H1 (cell line): ENCODE results near the gene TUBA4B. TPM values are rescaled to one million over a fixed set of nuclear protein-coding genes. Genes with fewer than 3 reads are reported as not detected.

Experiments used
- ATF2 ChIP-seq: IDR thresholded peaks from 2 replicates; pipeline ENCODE4 v1.6.1; 2012; ENCODE audit warnings: low read length, inconsistent platforms
- BRCA1 ChIP-seq: IDR thresholded peaks from 2 replicates; pipeline ENCODE4 v1.6.1; 2012; ENCODE audit warnings: low read depth, low read length, improper control_type of control experiment
- CBX5 ChIP-seq: fragments of 300-800, 300-1000 bp; sonication (generic); IDR thresholded peaks from 2 replicates; pipeline ENCODE4 v1.7.1; 2016; ENCODE audit warnings: antibody characterized with exemption, low read length, low read depth
- CBX8 ChIP-seq: fragments of 300-800, 300-1000 bp; sonication (generic); IDR thresholded peaks from 2 replicates; pipeline ENCODE4 v1.7.1; 2016; ENCODE audit warnings: low read depth, low read length, borderline replicate concordance
- CREB1 ChIP-seq: IDR thresholded peaks from 2 replicates; pipeline ENCODE4 v1.6.1; 2012; ENCODE audit warnings: inconsistent platforms
- GABPA ChIP-seq: IDR thresholded peaks from 2 replicates; pipeline ENCODE4 v1.6.1; 2011; ENCODE audit warnings: mild to moderate bottlenecking, low read length, moderate library complexity, borderline replicate concordance; ENCODE audit not compliant: insufficient read depth
- GTF2F1 ChIP-seq: IDR thresholded peaks from 2 replicates; pipeline ENCODE4 v1.6.1; 2012; ENCODE audit warnings: low read depth, low read length, improper control_type of control experiment, borderline replicate concordance
- HDAC2 ChIP-seq, 2 experiments: fragments of 300-600 bp in 1 of 2; sonication (generic) in 1 of 2; IDR thresholded peaks; 2 replicates each; pipeline ENCODE4 v1.6.1; 2011 to 2012; ENCODE audit warnings: low read depth in 2 of 2, low read length in 2 of 2, mild to moderate bottlenecking in 2 of 2, moderate library complexity in 2 of 2, borderline replicate concordance in 1 of 2, inconsistent platforms in 1 of 2
- HDAC6 ChIP-seq: IDR thresholded peaks from one replicate; pipeline ENCODE4 v1.7.1; 2012; ENCODE audit warnings: low read depth, mild to moderate bottlenecking, inconsistent platforms, low read length, moderate library complexity
- MAFK ChIP-seq: IDR thresholded peaks from 2 replicates; pipeline ENCODE4 v1.6.1; 2012; ENCODE audit warnings: low read depth, mild to moderate bottlenecking, improper control_type of control experiment, low read length
- NANOG ChIP-seq: IDR thresholded peaks from 2 replicates; pipeline ENCODE4 v1.6.1; 2011; ENCODE audit warnings: low read length, low read depth, mild to moderate bottlenecking, inconsistent platforms; ENCODE audit not compliant: insufficient read depth, poor library complexity, severe bottlenecking
- POLR2A ChIP-seq, 2 experiments: IDR thresholded peaks; 1 replicate in 1 of 2; 2 replicates in 1 of 2; pipeline ENCODE4 v1.6.1; 2011; ENCODE audit warnings: low read depth in 2 of 2, low read length in 2 of 2, mild to moderate bottlenecking in 2 of 2; ENCODE audit errors: control extremely low read depth in 1 of 2
- POLR2AphosphoS5 ChIP-seq: IDR thresholded peaks from 2 replicates; pipeline ENCODE4 v1.6.1; 2011; ENCODE audit warnings: low read depth, low read length
- RBBP5 ChIP-seq: IDR thresholded peaks from 2 replicates; pipeline ENCODE4 v1.7.1; 2012; ENCODE audit warnings: low read depth, mild to moderate bottlenecking, inconsistent platforms, low read length, moderate library complexity, borderline replicate concordance
- RNF2 ChIP-seq: fragments of 200-900, 300-1000 bp; sonication (generic); IDR thresholded peaks from 2 replicates; pipeline ENCODE4 v1.7.1; 2016; ENCODE audit warnings: borderline replicate concordance, low read depth, mild to moderate bottlenecking, antibody characterized with exemption, low read length; ENCODE audit not compliant: poor library complexity, severe bottlenecking; ENCODE audit errors: missing control alignments
- RXRA ChIP-seq: IDR thresholded peaks from 2 replicates; pipeline ENCODE4 v1.6.1; 2011; ENCODE audit warnings: low read depth, mild to moderate bottlenecking, low read length, moderate library complexity; ENCODE audit not compliant: insufficient read depth
- SP1 ChIP-seq: IDR thresholded peaks from 2 replicates; pipeline ENCODE4 v1.6.1; 2011; ENCODE audit warnings: low read depth, low read length
- SP4 ChIP-seq: IDR thresholded peaks from 2 replicates; pipeline ENCODE4 v1.6.1; 2012; ENCODE audit warnings: low read length, inconsistent platforms
- TAF1 ChIP-seq: IDR thresholded peaks from 2 replicates; pipeline ENCODE4 v1.6.1; 2011; ENCODE audit warnings: mild to moderate bottlenecking, low read depth, low read length
- TCF12 ChIP-seq: IDR thresholded peaks from 2 replicates; pipeline ENCODE4 v1.6.1; 2011; ENCODE audit warnings: low read depth, mild to moderate bottlenecking, low read length
- YY1 ChIP-seq: IDR thresholded peaks from 2 replicates; pipeline ENCODE4 v1.6.1; 2011; ENCODE audit warnings: low read depth, mild to moderate bottlenecking, low read length
- polyA plus RNA-seq, 7 experiments: library from polyadenylated mRNA; depleted of rRNA in 3 of 7; stranded (reverse) in 5 of 7; unstranded in 2 of 7; fragments of >200 nt in 5 of 7; fragments of 200-250 nt in 2 of 7; gene quantifications; 1 replicate in 5 of 7; 2 replicates in 1 of 7; 4 replicates in 1 of 7; pipeline versions ENCODE4 v1.2.1 to v1.2.3, GENCODE V29; 2011 to 2013; ENCODE audit warnings: missing spikeins in 2 of 7, mixed read lengths in 2 of 7
- total RNA-seq: library from RNA; stranded (reverse); fragmentation: NEBNext Ultra II Directional; extraction: Animal tissue kit (Norgen Biotek cat#: 25700); gene quantifications from 2 replicates; pipeline ENCODE4 v1.2.1, GENCODE V29; 2021
- TF ChIP-seq, protein P1 (sequence below): IDR thresholded peaks from 2 replicates; pipeline ENCODE4 v1.6.1; 2011; ENCODE audit warnings: low read length, improper control_type of control experiment
- TF ChIP-seq, protein P2 (sequence below): IDR thresholded peaks from 2 replicates; pipeline ENCODE4 v1.6.1; 2012; ENCODE audit warnings: inconsistent platforms

Gene TUBA4B
- total and polyA plus RNA-seq, 2 of the 8 experiments (the other 6 are each of a cell fraction or from before 2014, with no cell fraction given) = 0.08 to 0.24 TPM

DNA sequence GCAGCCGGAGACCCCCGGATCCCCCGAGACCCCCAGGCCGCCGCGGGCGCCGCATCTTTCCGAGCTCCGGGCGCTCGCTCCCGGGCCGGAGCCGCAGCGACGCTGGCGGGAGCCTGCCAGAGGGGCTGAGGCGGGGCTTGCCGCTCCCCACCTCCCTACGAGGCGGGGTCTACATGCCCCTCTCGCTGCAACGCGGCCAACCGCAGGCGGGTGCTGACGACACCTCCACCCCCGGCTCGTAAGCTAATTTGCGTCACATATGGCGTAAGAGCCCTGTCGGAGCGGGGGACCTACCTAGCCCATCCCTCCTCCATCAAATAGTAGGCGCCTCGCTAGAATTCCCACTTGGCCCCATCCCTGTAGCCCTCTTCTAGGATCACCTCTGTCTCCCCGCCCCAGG lies 56.2 kb downstream of the TUBA4B start, which contains the start of gene PTPRN (continued):
- TF ChIP-seq, protein P1, sequence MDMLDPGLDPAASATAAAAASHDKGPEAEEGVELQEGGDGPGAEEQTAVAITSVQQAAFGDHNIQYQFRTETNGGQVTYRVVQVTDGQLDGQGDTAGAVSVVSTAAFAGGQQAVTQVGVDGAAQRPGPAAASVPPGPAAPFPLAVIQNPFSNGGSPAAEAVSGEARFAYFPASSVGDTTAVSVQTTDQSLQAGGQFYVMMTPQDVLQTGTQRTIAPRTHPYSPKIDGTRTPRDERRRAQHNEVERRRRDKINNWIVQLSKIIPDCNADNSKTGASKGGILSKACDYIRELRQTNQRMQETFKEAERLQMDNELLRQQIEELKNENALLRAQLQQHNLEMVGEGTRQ = no peak
- TF ChIP-seq TAF1 (no peak), RXRA (no peak), ATF2 (no peak), POLR2AphosphoS5 (no peak), BRCA1 (no peak), HDAC6 (no peak), SP4 (no peak), TCF12 (no peak), MAFK (no peak), CBX8 (no peak), CREB1 (peak; percentile 96), YY1 (no peak), NANOG (no peak), RBBP5 (no peak), POLR2A (IDR thresholded peaks at IDR 0.05; ENCODE audit: control extremely low read depth in 1 of 2, low read depth in 2 of 2, low read length in 2 of 2) (no peak), GTF2F1 (no peak), RNF2 (no peak), HDAC2 (IDR thresholded peaks at IDR 0.05; ENCODE audit: borderline replicate concordance in 1 of 2, low read depth in 2 of 2, low read length in 2 of 2) (no peak), CBX5 (no peak), GABPA (no peak), SP1 (no peak)
- TF ChIP-seq, protein P2, sequence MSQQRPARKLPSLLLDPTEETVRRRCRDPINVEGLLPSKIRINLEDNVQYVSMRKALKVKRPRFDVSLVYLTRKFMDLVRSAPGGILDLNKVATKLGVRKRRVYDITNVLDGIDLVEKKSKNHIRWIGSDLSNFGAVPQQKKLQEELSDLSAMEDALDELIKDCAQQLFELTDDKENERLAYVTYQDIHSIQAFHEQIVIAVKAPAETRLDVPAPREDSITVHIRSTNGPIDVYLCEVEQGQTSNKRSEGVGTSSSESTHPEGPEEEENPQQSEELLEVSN = peak; percentile 33
